Bronchial epithelial cell (primary cell): ENCODE results near the gene GALNT10. TPM values are rescaled to one million over a fixed set of nuclear protein-coding genes. Genes with fewer than 3 reads are reported as not detected.

Experiments used
- DNase-seq: peaks from one replicate; pipeline ENCODE4 v3.0.0-alpha.2; 2010; ENCODE audit warnings: low read depth
- FAIRE-seq: peaks from 2 replicates; lab custom pipeline; 2011; peaks lifted over from hg19 to GRCh38; lab: Jason Lieb, UNC
- H3K27me3 ChIP-seq: 2 replicates; pipeline ENCODE4 v1.5.1; 2011; ENCODE audit warnings: low read length; ENCODE audit not compliant: control insufficient read depth, insufficient read depth
- H3K36me3 ChIP-seq: 2 replicates; pipeline ENCODE4 v1.5.1; 2011; ENCODE audit warnings: low read length; ENCODE audit not compliant: control insufficient read depth, insufficient read depth
- H3K4me3 ChIP-seq: 2 replicates; pipeline ENCODE4 v1.5.1; 2011; ENCODE audit warnings: mild to moderate bottlenecking, low read depth, low read length, control low read depth
- CTCF ChIP-seq: IDR thresholded peaks from 2 replicates; pipeline ENCODE4 v1.5.1; 2011; ENCODE audit warnings: mild to moderate bottlenecking, moderate library complexity, low read length, control low read depth, inconsistent platforms; ENCODE audit not compliant: insufficient read depth, severe bottlenecking
- total RNA-seq: library from RNA; depleted of rRNA; stranded (reverse); fragments of >200 nt; gene quantifications from 2 replicates; pipeline ENCODE4 v1.2.1, GENCODE V29; 2014

The GALNT10 gene
- total RNA-seq, 1 donor from 2014 or later: 3.9 TPM

GRCh38 chr5:154447089-154447725 is 256.7 kb downstream of the GALNT10 start:
- Histone ChIP-seq H3K4me3 (peak overlapping the region; percentile 89), H3K36me3 (peaks cover 2% of the 10 kb centered on the region)

GRCh38 chr5:154449786-154450185 is 259.3 kb downstream of the GALNT10 start:
- H3K36me3 ChIP-seq: peaks cover 5% of the 10 kb centered on the region
- DNase-seq (no peak), FAIRE-seq (no peak)
- TF ChIP-seq CTCF: no peak
- H3K4me3 ChIP-seq: no peak overlapping the region
- no peaks in the 10 kb centered on the region for H3K27me3 ChIP-seq

More at GRCh38 chr5:154447089-154447725, 256.7 kb downstream of the GALNT10 start:
- H3K27me3 ChIP-seq: no peaks in the 10 kb centered on the region
- FAIRE-seq (no peak), DNase-seq (peak; percentile 20)
- TF ChIP-seq CTCF: no peak

GRCh38 chr5:154451957-154452356 is 261.4 kb downstream of the GALNT10 start:
- Histone ChIP-seq H3K27me3 (no peaks in the 10 kb centered on the region), H3K36me3 (peaks cover 9% of the 10 kb centered on the region), H3K4me3 (no peak overlapping the region)
- DNase-seq (no peak), FAIRE-seq (no peak)
- TF ChIP-seq CTCF: no peak

- no peaks in the 10 kb centered on the region for H3K27me3 ChIP-seq
- no peak overlapping the region for H3K4me3 ChIP-seq
- FAIRE-seq (no peak), DNase-seq (no peak)
- peaks cover 8% of the 10 kb centered on the region for H3K36me3 ChIP-seq
- no peak for TF ChIP-seq CTCF
Measured at GRCh38 chr5:154455585-154455984, 265.1 kb downstream of the GALNT10 start.

GRCh38 chr5:154456540-154456939 is 266.0 kb downstream of the GALNT10 start:
- H3K36me3 ChIP-seq: peaks cover 8% of the 10 kb centered on the region
- H3K27me3 ChIP-seq: no peaks in the 10 kb centered on the region
- H3K4me3 ChIP-seq: no peak overlapping the region
- FAIRE-seq (no peak), DNase-seq (no peak)
- TF ChIP-seq CTCF: no peak

- FAIRE-seq (no peak), DNase-seq (no peak)
- no peaks in the 10 kb centered on the region for H3K27me3 ChIP-seq
- H3K36me3 ChIP-seq: peaks cover 4% of the 10 kb centered on the region
- no peak overlapping the region for H3K4me3 ChIP-seq
- no peak for TF ChIP-seq CTCF
Measured at GRCh38 chr5:154459015-154459414, 268.5 kb downstream of the GALNT10 start.
